Bronchial epithelial cell (primary cell): Measurements from ENCODE around the gene RALY. TPM values are rescaled to one million over a fixed set of nuclear protein-coding genes. Genes with fewer than 3 reads are reported as not detected.
A peak's percentile ranks its signal among the peaks of the same experiment; 100 is the strongest.

Experiments
- DNase-seq: peaks from one replicate; pipeline ENCODE4 v3.0.0-alpha.2; 2010; ENCODE audit warnings: low read depth
- FAIRE-seq: peaks from 2 replicates; lab custom pipeline; 2011; peaks lifted over from hg19 to GRCh38; lab: Jason Lieb, UNC
- H3K27me3 ChIP-seq: 2 replicates; pipeline ENCODE4 v1.5.1; 2011; ENCODE audit warnings: low read length; ENCODE audit not compliant: control insufficient read depth, insufficient read depth
- H3K36me3 ChIP-seq: 2 replicates; pipeline ENCODE4 v1.5.1; 2011; ENCODE audit warnings: low read length; ENCODE audit not compliant: control insufficient read depth, insufficient read depth
- H3K4me3 ChIP-seq: 2 replicates; pipeline ENCODE4 v1.5.1; 2011; ENCODE audit warnings: mild to moderate bottlenecking, low read depth, low read length, control low read depth
- total RNA-seq: library from RNA; depleted of rRNA; stranded (reverse); fragments of >200 nt; gene quantifications from 2 replicates; pipeline ENCODE4 v1.2.1, GENCODE V29; 2014
- TF ChIP-seq, protein P1 (sequence below): IDR thresholded peaks from 2 replicates; pipeline ENCODE4 v1.5.1; 2011; ENCODE audit warnings: mild to moderate bottlenecking, moderate library complexity, low read length, control low read depth, inconsistent platforms; ENCODE audit not compliant: insufficient read depth, severe bottlenecking

Gene RALY
- total RNA-seq, 1 donor from 2014 or later, result 75.0 TPM

DNA sequence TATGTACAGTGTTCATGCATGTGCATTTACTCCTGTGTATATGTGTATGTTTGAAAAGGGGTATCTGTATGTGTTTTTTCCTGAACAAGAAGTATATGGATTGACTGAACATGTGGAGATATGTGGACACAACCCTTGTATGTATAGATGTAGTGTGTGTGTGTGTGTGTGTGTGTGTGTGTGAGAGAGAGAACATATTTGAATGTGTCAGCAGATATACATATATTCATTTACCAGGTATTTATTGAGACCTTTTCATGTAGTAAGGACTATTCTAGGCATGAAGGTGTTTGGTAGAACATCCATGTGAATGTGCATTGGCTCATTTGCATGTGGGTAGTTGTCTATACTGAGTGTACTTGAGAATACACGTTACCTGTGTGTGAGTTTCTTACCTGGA is 79.1 kb downstream of the RALY start:
- H3K36me3 ChIP-seq, result peaks cover 14% of the 10 kb centered on the region
- DNase-seq, result no peak
- TF ChIP-seq, protein P1, sequence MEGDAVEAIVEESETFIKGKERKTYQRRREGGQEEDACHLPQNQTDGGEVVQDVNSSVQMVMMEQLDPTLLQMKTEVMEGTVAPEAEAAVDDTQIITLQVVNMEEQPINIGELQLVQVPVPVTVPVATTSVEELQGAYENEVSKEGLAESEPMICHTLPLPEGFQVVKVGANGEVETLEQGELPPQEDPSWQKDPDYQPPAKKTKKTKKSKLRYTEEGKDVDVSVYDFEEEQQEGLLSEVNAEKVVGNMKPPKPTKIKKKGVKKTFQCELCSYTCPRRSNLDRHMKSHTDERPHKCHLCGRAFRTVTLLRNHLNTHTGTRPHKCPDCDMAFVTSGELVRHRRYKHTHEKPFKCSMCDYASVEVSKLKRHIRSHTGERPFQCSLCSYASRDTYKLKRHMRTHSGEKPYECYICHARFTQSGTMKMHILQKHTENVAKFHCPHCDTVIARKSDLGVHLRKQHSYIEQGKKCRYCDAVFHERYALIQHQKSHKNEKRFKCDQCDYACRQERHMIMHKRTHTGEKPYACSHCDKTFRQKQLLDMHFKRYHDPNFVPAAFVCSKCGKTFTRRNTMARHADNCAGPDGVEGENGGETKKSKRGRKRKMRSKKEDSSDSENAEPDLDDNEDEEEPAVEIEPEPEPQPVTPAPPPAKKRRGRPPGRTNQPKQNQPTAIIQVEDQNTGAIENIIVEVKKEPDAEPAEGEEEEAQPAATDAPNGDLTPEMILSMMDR, result no peak
- no peaks in the 10 kb centered on the region for H3K27me3 ChIP-seq
- no peak overlapping the region for H3K4me3 ChIP-seq
- peak; percentile 85 for FAIRE-seq

DNA sequence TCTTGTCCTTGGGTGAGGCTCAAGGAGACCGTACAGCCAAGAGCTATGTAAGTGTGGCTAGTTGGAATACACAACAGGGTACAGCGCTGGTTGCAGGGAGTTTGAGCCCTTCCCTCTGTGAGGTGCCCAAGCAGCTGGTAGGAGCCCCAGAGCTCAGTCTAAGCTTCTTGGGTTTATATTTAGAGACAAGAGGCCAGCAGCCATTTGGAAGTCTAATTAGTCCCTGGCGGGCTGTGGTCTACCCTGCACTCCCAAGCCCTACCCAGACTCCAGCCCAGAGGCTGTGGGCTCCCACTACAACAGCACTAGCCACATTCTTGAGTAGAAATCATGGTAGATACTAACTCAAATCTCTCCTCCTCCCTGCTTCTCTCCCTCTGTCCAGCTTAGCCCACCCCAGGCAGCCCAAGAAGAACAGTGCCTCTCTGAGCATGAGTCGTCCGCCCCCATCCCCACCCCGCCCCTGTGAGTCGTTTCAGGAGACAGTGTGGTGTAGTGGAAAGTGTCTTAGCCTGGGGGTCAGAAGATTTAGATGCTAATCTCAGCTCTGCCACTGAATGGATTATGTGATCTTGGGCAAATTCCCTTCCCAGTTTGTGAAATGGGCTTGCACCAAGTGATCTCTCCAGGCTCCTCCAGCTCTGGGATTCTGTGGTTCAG is 80.5 kb downstream of the RALY start:
- H3K36me3 ChIP-seq, result peaks cover 16% of the 10 kb centered on the region
- DNase-seq (peak; percentile 38), FAIRE-seq (no peak)
- no peak overlapping the region for H3K4me3 ChIP-seq
- H3K27me3 ChIP-seq, result no peaks in the 10 kb centered on the region
- TF ChIP-seq, protein P1, result no peak

DNA sequence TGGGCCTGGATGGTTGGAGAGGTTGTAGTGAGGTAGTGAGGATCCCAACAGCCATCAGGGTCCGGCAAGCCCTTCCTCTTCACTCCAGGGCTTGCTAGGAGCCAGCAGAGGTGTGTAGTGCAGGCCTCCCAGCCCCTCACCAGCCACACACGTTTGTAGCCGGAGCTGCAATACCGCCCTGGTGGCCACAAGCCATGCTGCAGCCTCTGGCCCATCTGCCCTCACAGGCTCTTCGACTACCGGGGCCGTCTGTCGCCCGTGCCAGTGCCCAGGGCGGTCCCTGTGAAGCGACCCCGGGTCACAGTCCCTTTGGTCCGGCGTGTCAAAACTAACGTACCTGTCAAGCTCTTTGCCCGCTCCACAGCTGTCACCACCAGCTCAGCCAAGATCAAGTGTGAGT is 81.9 kb downstream of the RALY start:
- no peak for FAIRE-seq
- Histone ChIP-seq H3K27me3 (no peaks in the 10 kb centered on the region), H3K36me3 (peaks cover 16% of the 10 kb centered on the region), H3K4me3 (no peak overlapping the region)
- no peak for DNase-seq
- TF ChIP-seq, protein P1, result peak; percentile 22

DNA sequence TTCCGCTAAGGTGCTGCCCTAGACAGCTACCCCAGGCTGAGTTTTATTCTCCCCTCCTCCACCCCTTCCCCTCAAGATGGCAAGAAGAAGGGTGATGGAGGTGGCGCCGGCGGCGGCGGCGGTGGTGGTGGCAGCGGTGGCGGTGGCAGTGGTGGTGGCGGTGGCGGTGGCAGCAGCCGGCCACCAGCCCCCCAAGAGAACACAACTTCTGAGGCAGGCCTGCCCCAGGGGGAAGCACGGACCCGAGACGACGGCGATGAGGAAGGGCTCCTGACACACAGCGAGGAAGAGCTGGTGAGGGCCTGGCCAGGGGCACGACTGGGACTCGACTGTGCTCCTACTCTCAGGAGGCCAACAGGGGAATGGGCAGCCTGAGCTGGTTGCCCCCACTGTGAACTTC is 83.2 kb downstream of the RALY start:
- Histone ChIP-seq H3K4me3 (no peak overlapping the region), H3K27me3 (no peaks in the 10 kb centered on the region), H3K36me3 (peaks cover 15% of the 10 kb centered on the region)
- no peak for DNase-seq
- TF ChIP-seq, protein P1, result no peak
- FAIRE-seq, result no peak

DNA sequence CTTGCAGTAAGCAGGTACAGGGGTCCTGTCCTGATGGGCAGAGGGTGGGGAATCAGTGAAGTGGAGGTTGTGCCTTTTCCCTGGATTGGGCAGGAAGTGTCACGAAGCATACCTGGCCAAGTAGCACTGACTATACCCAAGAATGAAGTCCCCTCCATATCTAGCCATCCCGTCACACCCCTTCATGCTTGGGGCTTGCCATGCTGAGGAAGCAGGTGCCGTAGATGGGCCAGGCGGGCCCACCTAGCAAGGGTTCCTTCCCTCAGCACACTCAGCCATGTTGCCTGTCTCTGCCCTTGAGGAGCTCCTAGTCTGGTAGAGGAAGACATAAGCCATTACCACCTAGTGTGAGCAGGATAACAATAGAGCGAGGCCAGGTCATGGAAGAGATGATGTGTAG is 84.8 kb downstream of the RALY start:
- FAIRE-seq, result peak; percentile 83
- no peaks in the 10 kb centered on the region for H3K27me3 ChIP-seq
- DNase-seq, result no peak
- peaks cover 14% of the 10 kb centered on the region for H3K36me3 ChIP-seq
- no peak overlapping the region for H3K4me3 ChIP-seq
- TF ChIP-seq, protein P1, result no peak

DNA sequence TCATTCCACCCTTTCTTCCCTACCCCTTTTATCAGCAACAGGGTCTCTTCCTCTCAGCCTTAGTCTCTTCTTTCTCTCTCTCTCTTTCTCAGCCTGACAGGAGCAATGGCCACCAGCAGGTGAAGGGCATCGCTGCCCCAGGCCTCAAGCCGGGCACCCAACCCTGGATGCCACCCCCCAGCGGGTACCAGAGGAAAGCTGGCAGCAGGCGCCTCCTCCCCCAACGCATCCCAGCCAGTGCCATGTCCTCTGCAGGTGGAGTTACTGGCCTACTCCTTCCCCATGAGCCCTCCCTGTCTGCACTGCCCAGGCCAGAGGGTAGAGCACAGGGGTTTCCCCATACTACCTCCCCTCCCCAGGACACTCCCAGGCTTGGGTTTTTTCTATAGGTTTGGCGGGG is 86.1 kb downstream of the RALY start:
- TF ChIP-seq, protein P1, result no peak
- Histone ChIP-seq H3K36me3 (peaks cover 12% of the 10 kb centered on the region), H3K4me3 (no peak overlapping the region), H3K27me3 (no peaks in the 10 kb centered on the region)
- FAIRE-seq (no peak), DNase-seq (no peak)
